ENCODE data around the gene SUGCT.

The SUGCT gene

DNA sequence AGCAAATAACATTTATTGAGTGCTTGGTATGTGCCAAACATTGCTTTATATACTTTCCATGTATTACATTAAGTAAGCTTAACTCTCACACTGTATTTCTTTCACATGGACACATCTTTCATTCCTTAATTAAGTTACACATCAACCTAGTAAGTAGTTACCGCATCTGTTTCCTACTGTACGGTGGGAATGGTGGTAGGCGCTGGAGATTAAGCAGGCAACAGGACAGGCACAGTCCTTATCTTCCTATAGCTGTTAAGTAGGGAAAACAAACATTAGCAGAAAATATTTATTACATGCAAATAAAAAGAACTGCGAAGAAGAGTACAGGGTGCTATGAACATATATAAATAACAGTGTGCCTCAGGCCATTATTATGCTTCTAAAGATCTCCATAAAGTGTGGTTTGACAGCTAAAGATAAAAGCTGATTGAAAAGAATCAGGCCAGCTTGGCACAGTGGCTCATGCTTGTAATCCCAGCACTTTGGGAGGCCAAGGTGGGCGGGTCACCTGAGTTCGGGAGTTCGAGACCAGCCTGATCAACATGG, 105.0 kb downstream of the SUGCT start:
- H3K27me3 ChIP-seq (replicated peaks; ENCODE audit: insufficient read depth, low read length), result no peaks in the 10 kb centered on the region
- H3K36me3 ChIP-seq (replicated peaks; ENCODE audit: insufficient read depth, low read length), result no peaks in the 10 kb centered on the region
- H3K27ac ChIP-seq (ENCODE audit: low read length), result no peak overlapping the region
- no peaks in the 10 kb centered on the region for H3K4me1 ChIP-seq (ENCODE audit: low read length)
- no peak overlapping the region for H3K4me2 ChIP-seq (ENCODE audit: low read depth, low read length)
- no peak for DNase-seq
- H2AFZ ChIP-seq (ENCODE audit: low read length), result no peak overlapping the region
- no peak overlapping the region for H3K4me3 ChIP-seq (ENCODE audit: low read length)
- 0 out of 2 replicates have a peak, but pooled peaks cover under 1% of the 10 kb centered on the region for H3F3A ChIP-seq (ENCODE audit: insufficient read depth, low read length)
- no peak overlapping the region for H3K9ac ChIP-seq (ENCODE audit: low read length)
- no peaks in the 10 kb centered on the region for H3K9me2 ChIP-seq (replicated peaks; ENCODE audit: insufficient read depth, low read length)
- TF ChIP-seq, protein P1, sequence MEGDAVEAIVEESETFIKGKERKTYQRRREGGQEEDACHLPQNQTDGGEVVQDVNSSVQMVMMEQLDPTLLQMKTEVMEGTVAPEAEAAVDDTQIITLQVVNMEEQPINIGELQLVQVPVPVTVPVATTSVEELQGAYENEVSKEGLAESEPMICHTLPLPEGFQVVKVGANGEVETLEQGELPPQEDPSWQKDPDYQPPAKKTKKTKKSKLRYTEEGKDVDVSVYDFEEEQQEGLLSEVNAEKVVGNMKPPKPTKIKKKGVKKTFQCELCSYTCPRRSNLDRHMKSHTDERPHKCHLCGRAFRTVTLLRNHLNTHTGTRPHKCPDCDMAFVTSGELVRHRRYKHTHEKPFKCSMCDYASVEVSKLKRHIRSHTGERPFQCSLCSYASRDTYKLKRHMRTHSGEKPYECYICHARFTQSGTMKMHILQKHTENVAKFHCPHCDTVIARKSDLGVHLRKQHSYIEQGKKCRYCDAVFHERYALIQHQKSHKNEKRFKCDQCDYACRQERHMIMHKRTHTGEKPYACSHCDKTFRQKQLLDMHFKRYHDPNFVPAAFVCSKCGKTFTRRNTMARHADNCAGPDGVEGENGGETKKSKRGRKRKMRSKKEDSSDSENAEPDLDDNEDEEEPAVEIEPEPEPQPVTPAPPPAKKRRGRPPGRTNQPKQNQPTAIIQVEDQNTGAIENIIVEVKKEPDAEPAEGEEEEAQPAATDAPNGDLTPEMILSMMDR (IDR thresholded peaks at IDR 0.05; ENCODE audit: low read length), result no peak
- TF ChIP-seq EZH2 (optimal IDR thresholded peaks at IDR 0.05; ENCODE audit: low read depth, low read length) (no peak), EZH2phosphoT487 (IDR thresholded peaks at IDR 0.05; ENCODE audit: low read length) (no peak)
- H3K9me3 ChIP-seq (replicated peaks; ENCODE audit: insufficient read depth, low read length), result no peaks in the 10 kb centered on the region
- no peaks in the 10 kb centered on the region for H3K79me2 ChIP-seq (ENCODE audit: low read length)
- no peaks in the 10 kb centered on the region for H4K20me1 ChIP-seq (ENCODE audit: insufficient read depth, low read length)

DNA sequence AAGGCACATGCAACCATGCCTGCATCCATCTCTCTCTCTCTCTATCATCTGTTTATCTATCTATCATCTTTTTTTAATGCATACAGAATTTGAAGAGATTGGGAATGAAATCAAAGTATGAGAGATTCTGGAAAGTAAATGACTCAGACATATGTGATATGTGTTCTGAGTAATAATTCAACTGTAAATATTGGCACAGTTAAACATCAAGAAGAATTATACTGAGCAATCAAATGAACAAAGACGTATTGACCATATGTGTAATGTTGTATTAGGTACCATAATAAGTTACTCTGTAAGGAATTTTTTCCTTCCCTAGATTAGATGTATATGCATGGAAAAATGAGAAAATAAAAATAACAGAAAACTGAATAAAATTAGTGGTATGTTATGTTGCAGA, 108.3 kb downstream of the SUGCT start:
- no peaks in the 10 kb centered on the region for H4K20me1 ChIP-seq (ENCODE audit: insufficient read depth, low read length)
- no peaks in the 10 kb centered on the region for H3K9me2 ChIP-seq (replicated peaks; ENCODE audit: insufficient read depth, low read length)
- H3K36me3 ChIP-seq (replicated peaks; ENCODE audit: insufficient read depth, low read length), result no peaks in the 10 kb centered on the region
- H3K4me3 ChIP-seq (ENCODE audit: low read length), result no peak overlapping the region
- H3K9me3 ChIP-seq (replicated peaks; ENCODE audit: insufficient read depth, low read length), result no peaks in the 10 kb centered on the region
- H3K4me1 ChIP-seq (ENCODE audit: low read length), result no peaks in the 10 kb centered on the region
- DNase-seq, result no peak
- TF ChIP-seq EZH2 (optimal IDR thresholded peaks at IDR 0.05; ENCODE audit: low read depth, low read length), result no peak
- TF ChIP-seq, protein P1 (IDR thresholded peaks at IDR 0.05; ENCODE audit: low read length), result no peak
- no peak for TF ChIP-seq EZH2phosphoT487 (IDR thresholded peaks at IDR 0.05; ENCODE audit: low read length)
- H3K79me2 ChIP-seq (ENCODE audit: low read length), result no peaks in the 10 kb centered on the region
- no peak overlapping the region for H2AFZ ChIP-seq (ENCODE audit: low read length)
- no peak overlapping the region for H3K4me2 ChIP-seq (ENCODE audit: low read depth, low read length)
- H3K27me3 ChIP-seq (replicated peaks; ENCODE audit: insufficient read depth, low read length), result no peaks in the 10 kb centered on the region
- no peaks in the 10 kb centered on the region for H3F3A ChIP-seq (ENCODE audit: insufficient read depth, low read length)
- no peak overlapping the region for H3K27ac ChIP-seq (ENCODE audit: low read length)
- no peak overlapping the region for H3K9ac ChIP-seq (ENCODE audit: low read length)

DNA sequence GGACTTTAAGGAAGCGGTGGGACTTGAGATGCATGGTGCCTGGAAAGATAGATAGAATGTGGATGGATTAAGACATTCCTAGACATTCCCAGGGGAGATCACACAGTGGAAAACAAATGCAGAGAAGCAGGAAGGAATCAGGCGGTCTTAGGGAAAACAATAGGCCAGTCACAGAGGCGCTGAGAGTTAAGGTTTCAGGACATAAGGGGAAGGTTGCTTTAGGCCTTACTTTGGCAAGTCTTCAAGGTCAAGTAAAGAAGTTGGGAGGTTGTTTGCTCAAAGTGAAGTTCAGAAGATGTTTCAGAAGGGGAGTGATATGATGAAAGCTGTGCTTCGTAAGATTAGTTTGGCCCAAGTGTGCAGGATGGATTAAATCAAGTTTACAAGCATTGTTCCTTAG, 109.4 kb downstream of the SUGCT start:
- Histone ChIP-seq H3K4me2 (ENCODE audit: low read depth, low read length) (no peak overlapping the region), H3K27ac (ENCODE audit: low read length) (no peak overlapping the region), H2AFZ (ENCODE audit: low read length) (no peak overlapping the region), H3K4me1 (ENCODE audit: low read length) (no peaks in the 10 kb centered on the region), H3K27me3 (replicated peaks; ENCODE audit: insufficient read depth, low read length) (no peaks in the 10 kb centered on the region), H3K36me3 (replicated peaks; ENCODE audit: insufficient read depth, low read length) (no peaks in the 10 kb centered on the region), H3K79me2 (ENCODE audit: low read length) (no peaks in the 10 kb centered on the region), H3K9ac (ENCODE audit: low read length) (no peak overlapping the region), H4K20me1 (ENCODE audit: insufficient read depth, low read length) (no peaks in the 10 kb centered on the region), H3K9me3 (replicated peaks; ENCODE audit: insufficient read depth, low read length) (no peaks in the 10 kb centered on the region), H3K4me3 (ENCODE audit: low read length) (no peak overlapping the region), H3K9me2 (replicated peaks; ENCODE audit: insufficient read depth, low read length) (no peaks in the 10 kb centered on the region), H3F3A (ENCODE audit: insufficient read depth, low read length) (no peaks in the 10 kb centered on the region)
- TF ChIP-seq, protein P1 (IDR thresholded peaks at IDR 0.05; ENCODE audit: low read length), result no peak
- TF ChIP-seq EZH2 (optimal IDR thresholded peaks at IDR 0.05; ENCODE audit: low read depth, low read length) (no peak), EZH2phosphoT487 (IDR thresholded peaks at IDR 0.05; ENCODE audit: low read length) (no peak)
- no peak for DNase-seq
